GM21447 (cell line): ENCODE measurements around the gene ST8SIA1.
"Not testable (repeated sequence)": the region's sequence is repeated elsewhere in the genome, so short reads cannot be mapped to it uniquely, and the experiment has no call there.

Experiments
- ATAC-seq: cut with Tn5 transposase; IDR thresholded peaks from one replicate; pipeline ENCODE4 v1.9.1; 2021; ENCODE audit not compliant: unreplicated experiment

Gene ST8SIA1, protein sequence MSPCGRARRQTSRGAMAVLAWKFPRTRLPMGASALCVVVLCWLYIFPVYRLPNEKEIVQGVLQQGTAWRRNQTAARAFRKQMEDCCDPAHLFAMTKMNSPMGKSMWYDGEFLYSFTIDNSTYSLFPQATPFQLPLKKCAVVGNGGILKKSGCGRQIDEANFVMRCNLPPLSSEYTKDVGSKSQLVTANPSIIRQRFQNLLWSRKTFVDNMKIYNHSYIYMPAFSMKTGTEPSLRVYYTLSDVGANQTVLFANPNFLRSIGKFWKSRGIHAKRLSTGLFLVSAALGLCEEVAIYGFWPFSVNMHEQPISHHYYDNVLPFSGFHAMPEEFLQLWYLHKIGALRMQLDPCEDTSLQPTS

DNA sequence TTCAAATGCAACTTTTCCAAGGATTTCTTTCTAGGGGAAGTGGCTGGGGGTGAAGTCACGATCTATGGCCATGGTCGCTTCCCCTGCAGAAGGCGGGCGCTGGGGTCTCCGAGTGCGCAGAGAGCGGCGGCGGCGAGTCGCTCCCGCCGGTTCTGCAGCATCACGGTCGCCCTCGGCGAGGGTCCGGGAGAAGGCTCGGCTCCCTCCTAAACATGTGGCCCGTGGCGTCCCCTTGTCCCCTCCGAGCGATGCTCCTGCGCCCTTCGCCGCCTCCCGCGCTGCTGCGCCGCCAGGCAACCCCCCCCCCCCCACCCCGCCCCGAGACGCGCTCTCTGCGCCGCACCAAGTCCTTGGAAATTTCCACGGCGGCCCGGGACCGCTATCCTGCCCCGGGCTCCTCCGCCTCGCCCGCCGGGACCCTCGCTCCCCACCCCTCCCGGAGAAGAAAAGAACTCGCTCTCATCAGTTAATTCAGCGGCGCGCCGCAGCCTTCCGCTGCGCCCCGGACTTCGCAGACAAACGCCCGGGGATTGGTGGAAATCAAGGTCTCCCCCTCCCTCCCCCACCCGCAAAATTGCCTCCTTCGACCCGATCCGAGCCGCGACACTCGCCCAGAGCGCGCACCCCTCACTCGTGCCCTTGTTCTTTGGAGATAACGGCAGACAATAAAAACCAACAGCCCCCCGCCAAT, at the start of gene ST8SIA1:
Gene ST8SIA1, minus strand, starts transcription at position 298 of the 691 bp plus-strand sequence. CDS start 475 bp downstream, outside the sequence.
- no peak for ATAC-seq

DNA sequence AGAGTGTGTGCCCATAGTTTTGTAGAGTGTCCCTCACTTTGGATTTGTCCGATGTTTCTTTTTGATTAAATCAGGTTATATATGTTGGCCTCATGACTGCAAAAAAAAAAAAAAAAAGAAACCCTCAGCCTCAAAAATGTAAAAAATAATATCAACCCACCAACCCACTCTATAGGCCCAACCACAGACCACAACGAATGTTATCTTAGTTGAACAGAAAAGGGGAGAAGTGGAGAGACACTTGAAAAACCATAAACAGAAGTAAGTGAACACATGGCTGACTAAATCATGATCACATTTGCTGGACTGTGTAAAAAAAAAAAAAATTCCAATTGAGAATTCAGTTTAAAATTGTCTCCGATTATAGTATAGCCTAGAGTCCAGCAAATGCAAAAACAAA, 45.5 kb upstream of the ST8SIA1 start:
- ATAC-seq = no peak

DNA sequence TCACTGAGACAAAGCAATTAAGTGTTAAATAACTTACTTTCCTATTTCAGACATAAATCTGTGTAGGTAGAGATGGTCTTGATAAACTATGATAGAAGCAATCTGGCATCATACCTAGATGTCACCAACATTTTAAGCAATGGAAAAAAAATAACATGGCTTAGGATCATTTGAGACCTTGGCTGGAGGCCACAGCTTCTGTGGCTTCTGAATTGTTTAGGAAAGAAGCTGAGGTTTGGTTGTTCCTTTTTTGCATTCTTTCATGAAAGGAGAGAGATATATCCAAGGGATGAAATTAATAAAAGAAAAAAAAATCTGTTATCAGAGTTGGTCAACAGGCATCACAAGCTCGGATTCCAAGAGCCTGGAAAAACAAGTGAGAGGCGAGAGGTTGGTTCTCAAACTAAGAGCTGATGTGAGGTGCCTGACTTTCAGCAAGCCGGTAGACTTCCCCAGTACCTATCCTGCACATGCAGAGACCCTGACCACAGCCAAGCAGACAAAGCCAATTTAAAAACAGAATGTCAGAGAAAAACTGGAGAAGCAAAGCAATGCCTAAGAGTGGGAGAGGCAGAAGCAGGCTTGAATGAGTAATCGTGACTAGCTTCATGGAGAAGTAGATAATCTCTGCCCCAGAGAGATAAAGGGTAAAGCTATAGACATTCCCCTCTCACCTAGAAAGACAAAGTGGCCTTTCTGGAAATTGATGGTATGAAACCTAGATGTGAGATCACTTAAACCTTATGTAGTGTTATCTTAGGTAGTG, 43.4 kb upstream of the ST8SIA1 start:
- no peak for ATAC-seq

DNA sequence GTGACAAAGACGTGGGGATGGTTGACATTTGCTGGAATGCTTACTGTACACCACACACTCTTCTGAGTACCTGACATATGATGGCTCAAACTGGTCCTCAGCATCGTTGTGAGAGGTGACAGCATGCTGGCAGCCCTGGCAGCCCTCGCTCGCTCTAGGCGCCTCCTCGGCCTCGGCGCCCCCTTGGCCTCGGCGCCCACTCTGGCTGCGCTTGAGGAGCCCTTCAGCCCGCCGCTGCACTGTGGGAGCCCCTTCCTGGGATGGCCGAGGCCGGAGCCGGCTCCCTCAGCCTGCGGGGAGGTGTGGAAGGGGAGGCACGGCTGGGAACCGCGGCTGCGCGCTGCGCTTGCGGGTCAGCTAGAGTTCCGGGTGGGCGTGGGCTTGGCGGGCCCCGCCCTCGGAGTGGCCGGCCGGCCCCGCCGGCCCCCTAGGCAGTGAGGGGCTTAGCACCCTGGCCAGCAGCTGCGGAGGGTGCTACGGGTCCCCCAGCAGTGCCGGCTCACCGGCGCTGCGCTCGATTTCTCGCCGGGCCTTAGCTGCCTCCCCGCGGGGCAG, 42.2 kb upstream of the ST8SIA1 start:
- ATAC-seq = not testable (repeated sequence)

DNA sequence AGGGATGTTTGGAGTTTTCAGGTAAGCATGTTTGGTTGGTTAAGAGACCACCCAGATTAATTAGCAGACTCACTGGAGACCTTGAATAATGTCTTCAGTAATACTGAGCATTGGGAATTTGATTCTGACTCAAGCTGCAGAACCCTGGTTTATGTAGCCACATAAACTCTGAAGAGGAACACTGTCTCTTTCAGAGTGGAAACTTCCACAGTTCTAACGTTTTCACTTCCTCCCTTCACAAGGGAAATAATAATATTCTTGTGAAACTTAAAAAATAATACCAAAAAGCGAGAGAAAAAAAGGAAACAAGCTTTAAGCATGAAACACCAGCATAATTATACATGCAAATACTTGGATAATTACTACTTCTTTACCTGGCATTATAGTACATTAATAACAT, 40.0 kb upstream of the ST8SIA1 start:
- no peak for ATAC-seq

DNA sequence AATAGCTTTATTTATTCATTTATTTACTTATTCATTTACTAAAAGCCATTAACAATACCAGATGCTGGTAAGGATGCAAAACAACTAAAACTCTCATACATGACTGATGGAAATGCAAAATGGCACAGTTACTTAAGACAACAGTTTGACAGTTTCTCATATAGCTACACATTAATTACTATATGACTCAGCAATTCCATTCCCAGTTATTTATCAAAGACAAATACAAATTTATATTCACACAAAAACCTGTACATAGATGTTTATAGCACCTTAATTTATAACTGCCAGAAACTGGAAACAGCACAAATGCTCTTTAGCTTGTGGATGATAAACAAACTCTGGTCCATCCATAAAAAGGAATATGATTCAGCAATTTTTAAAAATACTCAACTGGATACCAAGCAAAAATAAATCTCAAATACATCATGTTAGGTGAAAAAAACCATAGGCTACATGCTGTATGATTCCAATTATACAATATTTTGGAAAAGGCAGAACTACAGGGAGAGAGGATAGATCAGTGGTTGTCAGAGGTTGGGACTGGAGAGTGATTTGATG, 37.9 kb upstream of the ST8SIA1 start:
- ATAC-seq = no peak

DNA sequence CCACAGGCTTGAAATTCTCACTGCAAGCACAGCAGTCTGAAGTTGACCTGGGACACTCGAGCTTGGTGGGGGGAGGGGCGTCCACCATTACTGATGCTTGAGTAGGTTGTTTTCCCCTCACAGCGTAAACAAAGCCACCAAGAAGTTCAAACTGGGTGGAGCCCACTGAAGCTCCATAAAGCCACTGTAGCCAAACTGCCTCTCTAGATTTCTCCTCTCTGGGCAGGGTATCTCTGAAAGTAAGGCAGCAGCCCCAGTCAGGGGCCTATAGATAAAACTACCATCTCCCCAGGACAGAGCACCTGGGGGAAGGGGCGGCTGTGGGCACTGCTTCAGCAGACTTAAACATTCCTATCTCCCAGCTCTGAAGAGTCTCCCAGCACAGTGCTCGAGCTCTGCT, 31.7 kb upstream of the ST8SIA1 start:
- no peak for ATAC-seq

DNA sequence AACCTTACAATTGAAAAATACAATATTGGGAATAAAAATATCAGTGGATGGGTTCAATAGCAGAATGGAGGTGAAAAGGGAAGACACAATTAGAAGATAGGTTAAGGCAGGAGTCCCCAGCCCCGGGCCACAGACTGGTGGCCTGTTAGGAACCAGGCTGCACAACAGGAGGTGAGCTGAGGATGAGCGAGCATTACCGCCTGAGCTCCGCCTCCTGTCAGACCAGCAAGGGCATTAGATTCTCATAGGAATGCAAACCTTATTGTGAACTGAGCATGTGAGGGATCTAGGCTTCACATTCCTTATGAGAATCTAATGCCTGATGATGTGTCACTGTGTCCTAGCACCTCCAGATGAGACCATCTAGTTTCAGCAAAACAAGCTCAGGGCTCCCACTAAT, 27.3 kb upstream of the ST8SIA1 start:
- ATAC-seq = no peak

DNA sequence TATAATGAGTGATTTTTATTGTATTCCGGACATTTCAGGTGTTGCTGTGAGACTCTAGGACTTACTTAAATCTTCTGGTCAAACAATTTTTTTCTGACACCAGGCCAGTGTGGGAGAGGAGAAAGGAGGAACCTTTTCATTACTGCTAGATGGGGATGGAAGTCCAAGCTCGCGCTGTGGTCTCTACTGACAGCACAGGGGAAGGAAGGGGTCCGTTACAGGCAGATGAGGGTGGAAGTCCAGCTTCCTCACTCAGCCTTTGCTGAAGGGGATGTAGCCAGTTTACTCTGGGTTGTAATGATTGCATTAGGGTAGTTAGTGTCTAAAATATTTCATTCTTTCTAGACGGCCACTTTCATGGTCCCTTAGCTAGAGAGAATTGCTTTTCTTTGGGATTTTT, 26.3 kb upstream of the ST8SIA1 start:
- ATAC-seq = no peak

DNA sequence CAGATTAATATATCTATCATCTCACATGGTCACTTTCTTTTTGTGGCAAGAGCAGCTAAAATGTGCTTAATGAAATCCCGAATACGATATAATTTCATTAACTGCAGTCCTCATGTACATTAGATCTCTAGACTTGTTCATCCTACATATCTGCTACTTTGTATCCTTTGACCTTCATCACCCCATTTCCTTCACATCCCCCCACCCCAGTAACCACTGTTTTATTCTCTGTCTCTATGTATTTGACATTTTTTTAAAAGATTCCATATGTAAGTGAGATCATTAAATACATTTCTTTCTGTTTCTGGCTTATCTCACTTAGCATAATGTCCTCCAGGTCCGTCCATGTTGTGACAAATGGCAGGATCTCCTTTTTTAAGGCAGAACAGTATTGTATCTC, 23.0 kb upstream of the ST8SIA1 start:
- ATAC-seq = no peak

DNA sequence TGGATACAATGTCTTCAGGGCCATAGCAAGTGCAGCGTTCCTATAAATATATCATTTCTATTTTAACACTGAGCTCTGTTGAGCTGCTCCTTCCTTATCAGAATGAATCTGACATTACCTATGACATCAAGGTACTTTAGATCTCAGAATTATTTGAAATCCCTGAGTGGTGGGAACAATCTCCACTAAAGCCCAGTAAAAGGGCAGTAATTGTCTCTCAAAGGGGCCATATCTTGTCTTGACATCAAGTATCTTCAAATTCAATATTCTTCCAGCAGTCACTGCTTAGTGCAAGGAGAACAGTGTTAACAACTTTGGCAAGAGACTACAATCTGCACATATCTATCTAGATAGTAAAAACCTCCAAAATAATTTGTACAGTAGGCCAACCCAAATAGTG, 21.7 kb upstream of the ST8SIA1 start:
- ATAC-seq = no peak

DNA sequence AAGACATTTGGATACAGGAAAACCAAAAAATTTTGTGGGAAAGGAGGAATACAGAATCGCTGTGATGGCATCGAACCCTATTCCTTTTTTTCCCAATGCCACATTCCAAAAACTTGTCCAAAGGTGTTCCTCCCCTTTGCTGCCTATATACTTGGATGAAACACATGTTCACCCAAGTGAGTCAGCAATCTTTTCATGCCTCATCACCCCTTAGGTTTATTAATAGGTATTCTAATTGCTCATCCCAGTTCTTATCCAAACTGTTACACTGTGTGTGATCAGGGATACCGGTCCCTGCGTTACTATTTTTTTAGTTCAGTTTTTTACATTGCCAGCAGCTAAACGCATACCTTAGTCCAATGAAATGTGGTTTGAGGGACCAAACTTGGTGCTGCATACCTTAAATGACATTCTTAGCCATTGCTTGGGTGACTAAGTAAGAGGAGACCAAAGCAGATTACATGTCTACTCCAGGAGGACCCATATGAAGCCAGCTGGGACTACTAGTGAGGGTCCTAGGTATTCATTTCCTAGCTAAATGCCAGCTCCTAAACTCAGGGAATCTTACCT, 20.6 kb upstream of the ST8SIA1 start:
- ATAC-seq = no peak

DNA sequence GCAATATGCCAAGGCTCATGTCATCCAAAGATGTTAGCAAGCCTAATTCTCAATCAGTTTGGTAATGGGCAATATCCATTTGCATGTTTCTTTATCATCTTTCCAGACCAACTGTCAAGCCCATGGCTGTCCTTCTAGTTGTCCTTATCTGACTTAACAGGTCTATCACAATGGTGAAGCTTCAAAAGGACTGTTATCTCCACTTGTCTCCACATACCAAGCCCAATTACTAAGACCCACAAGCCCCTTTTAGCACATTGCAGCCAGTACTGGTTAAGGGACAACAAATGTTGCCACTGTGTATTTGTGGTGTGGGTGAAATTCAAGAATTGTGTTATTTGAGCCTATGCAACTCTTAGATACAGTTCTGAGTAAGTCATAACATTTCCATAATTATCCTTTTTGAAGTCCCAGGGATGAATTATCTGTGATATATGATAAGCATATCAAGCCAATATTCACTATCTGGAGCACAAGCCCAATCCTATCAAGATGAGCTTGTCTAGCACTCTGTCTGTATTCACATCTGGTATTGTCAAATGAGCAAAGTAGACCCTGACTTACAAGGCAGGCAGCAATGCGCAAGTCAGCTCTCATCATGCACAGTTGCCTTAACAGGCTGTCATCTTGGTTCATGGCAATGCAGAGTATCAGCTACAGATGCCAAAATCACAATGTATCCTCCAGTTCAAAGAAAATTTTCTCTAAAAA, 19.3 kb upstream of the ST8SIA1 start:
- no peak for ATAC-seq

DNA sequence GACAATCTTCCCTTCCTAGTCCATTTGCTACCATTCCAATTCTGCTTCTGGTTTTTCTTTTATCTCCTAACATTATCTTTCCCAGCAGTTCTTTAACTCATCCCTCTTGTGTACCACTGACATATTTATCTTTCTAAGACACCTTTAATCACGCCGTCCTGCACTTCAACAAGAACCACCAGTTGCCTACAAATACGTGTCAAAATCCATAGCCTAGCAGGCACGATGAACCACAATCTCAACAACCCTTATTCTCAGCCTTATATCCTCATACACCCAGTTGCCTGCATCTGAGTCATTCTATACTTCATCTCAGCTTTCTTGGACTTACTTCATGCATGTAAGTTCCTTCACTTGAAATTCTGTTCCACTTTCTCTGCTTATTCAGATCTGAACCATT, 16.4 kb upstream of the ST8SIA1 start:
- no peak for ATAC-seq

DNA sequence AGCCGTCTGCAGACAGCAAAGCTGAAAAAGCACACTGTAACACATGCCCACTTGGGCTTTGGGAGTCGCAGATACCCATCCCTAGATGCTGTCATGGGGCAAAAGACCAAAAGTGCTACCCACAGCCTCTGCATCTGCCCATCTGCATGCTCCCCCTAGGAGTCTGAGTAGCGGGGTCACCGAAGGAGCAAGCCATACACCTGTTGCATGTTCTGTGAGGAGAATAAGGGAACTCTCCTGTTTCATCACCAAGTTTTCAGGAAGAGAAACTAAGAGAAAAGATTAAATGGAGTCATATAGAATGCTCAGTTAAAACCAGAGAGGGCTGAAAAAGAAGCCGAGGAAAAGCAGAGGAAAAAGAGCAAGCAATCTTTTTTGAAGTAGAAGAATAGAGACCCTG, 13.7 kb upstream of the ST8SIA1 start:
- ATAC-seq = no peak

DNA sequence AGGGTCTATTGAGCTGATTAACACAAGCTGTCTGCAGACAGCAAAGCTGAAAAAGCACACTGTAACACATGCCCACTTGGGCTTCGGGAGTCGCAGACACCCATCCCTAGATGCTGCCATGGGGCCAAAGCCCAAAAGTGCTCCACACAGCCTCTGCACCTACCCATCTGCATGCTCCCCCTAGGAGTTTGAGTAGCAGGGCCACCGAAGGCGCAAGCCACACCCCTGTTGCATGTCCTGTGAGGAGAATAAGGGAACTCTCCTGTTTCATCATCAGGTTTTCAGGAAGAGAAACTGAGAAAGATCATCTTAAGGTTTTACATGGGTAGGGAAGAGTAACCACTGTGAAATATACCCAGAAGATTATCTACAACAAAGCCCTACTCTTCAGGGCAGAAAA, 5.6 kb upstream of the ST8SIA1 start:
- ATAC-seq = no peak

DNA sequence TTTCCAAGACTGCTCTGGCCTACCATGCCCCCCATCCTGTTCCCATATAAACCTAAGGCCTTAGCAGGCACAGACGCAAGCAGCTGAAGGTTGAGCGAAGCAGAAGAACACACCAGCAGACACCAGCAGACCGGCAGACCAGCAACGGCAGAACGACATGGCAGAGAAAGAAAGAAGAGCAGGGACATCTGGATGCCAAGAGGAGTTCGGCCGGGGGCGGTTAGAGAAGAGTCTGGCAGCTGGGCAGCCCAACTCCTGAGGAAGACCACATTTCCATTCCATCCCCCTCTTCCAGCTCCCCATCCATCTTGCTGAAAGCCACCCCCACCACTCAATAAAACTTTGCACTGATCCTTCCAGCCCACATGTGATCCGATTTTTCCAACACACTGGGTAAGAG, 5.2 kb upstream of the ST8SIA1 start:
- no peak for ATAC-seq

DNA sequence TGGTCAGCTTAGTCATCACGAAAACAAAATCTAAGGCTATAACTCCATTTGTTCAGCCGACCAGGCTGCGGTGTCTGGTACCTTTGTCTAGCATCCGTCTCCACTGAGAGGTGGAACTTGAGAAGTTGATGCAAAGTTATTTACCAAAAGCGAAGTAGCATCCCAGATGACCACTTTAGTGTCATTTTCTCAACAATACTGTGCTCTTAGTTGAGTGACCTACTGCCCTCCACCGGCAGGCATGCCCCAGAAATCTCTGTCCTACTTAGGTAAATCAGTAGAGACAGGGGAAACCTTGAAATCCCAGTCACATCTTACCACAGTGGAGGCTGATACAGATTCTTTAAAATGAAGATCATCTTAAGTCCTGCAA, 1.3 kb upstream of the ST8SIA1 start:
- no peak for ATAC-seq

DNA sequence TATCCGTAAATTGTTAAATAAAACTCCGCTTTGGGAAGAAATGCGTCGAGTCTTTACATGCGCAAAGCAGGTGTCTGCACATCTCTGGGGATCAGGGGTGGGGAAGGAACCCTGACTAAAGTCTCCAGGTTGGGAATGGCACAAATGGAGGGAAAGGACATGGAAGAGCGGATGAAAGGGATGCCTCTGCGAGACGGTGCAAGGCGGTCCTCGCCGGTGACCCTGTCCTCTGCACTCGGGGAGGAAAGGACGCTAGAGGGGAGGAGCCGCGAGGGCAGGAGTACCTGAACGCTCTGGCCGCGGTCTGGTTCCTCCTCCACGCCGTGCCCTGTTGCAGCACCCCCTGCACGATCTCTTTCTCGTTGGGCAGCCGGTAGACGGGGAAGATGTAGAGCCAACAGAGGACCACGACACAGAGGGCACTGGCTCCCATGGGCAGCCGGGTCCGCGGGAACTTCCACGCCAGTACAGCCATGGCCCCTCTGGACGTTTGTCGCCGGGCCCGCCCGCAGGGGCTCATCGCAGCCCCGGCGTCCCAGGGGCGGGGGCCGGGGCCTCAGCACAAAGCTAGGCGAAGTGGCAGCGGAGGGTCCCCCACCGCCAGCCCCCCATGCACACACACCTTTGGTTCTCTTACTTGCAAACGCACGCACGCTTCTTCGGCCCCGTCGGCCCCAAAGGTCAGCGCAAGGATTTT, 646 bp downstream of the ST8SIA1 start:
- ATAC-seq = no peak

DNA sequence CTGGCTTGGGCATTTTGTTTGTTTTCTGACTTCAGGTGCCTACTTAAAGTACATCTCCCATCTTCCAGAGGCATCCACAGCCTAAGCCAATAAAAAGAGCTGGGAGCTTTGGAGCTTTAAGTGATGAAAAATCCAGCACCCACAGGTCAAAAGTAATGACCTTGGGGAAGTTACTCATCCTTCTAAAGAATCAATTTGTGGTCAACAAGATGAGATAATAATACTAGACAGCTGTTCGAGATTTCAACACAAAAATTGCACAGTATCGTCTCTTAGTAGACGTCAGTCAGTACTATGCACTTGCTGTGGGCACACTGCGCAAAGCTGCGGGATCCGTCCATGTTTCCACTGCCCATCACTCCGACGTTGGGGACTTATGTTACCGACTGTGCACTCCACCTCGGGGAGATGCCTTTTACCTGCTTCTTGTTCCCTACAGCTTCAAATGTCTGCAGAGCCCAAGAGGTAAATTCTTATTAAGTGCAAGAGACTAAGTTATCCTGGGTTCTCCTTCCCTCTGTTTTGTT, 1.3 kb downstream of the ST8SIA1 start:
- no peak for ATAC-seq
